HG03469 (cell line): ENCODE data around the gene CT45A8.
"Not testable (repeated sequence)": the region's sequence is repeated elsewhere in the genome, so short reads cannot be mapped to it uniquely, and the experiment has no call there.

Source experiments
- ATAC-seq: cut with Tn5 transposase; IDR thresholded peaks from one replicate; pipeline ENCODE4 v1.9.1; 2021; ENCODE audit warnings: mild to moderate bottlenecking, moderate library complexity, moderate number of reproducible peaks; ENCODE audit not compliant: unreplicated experiment

The CT45A8 gene

GRCh38 chrX:135854438-135854837, at the start of gene CT45A8:
Gene CT45A8, minus strand, starts transcription at chrX:135854538. Its CDS starts 3,755 bp downstream, at chrX:135850783.
- not testable (repeated sequence) for ATAC-seq

GRCh38 chrX:135893294-135893817, 39.0 kb upstream of the CT45A8 start, which contains the start of the genes CT45A10 and SAGE1:
Gene CT45A10, minus strand, starts transcription at chrX:135893444. Its CDS starts 8,100 bp downstream, at chrX:135885344.
Gene SAGE1, plus strand, starts transcription at chrX:135893716. Its CDS starts 2,527 bp downstream, at chrX:135896243.
- ATAC-seq = no peak

- ATAC-seq = no peak
Observed at GRCh38 chrX:135892781-135893180, 38.4 kb upstream of the CT45A8 start.

- ATAC-seq = no peak
Observed at GRCh38 chrX:135890087-135890585, 35.8 kb upstream of the CT45A8 start.

GRCh38 chrX:135888976-135889375, 34.6 kb upstream of the CT45A8 start:
- ATAC-seq = not testable (repeated sequence)

GRCh38 chrX:135888230-135888629, 33.9 kb upstream of the CT45A8 start:
- ATAC-seq = not testable (repeated sequence)

- not testable (repeated sequence) for ATAC-seq
Observed at GRCh38 chrX:135882741-135883140, 28.4 kb upstream of the CT45A8 start.

- not testable (repeated sequence) for ATAC-seq
Observed at GRCh38 chrX:135871712-135872111, 17.4 kb upstream of the CT45A8 start, which contains the start of gene CT45A9. Gene CT45A9, minus strand, starts transcription at chrX:135871812. Its CDS starts 3,751 bp downstream, at chrX:135868061.

GRCh38 chrX:135837180-135837579, 17.2 kb downstream of the CT45A8 start, which contains the start of gene CT45A7:
Gene CT45A7, minus strand, starts transcription at chrX:135837280. Its CDS starts 3,747 bp downstream, at chrX:135833533.
- not testable (repeated sequence) for ATAC-seq

- not testable (repeated sequence) for ATAC-seq
Observed at GRCh38 chrX:135819912-135820311, 34.4 kb downstream of the CT45A8 start, which contains the start of gene CT45A2. Gene CT45A2, minus strand, starts transcription at chrX:135820012. Its CDS starts 3,747 bp downstream, at chrX:135816265.

- ATAC-seq = not testable (repeated sequence)
Observed at GRCh38 chrX:135802687-135803086, 51.7 kb downstream of the CT45A8 start, which contains the start of gene CT45A6. Gene CT45A6, minus strand, starts transcription at chrX:135802787. Its CDS starts 3,794 bp downstream, at chrX:135798993.
